GM19328 (cell line): ENCODE data around the gene CHRM5.

Experiments
- ATAC-seq: cut with Tn5 transposase; IDR thresholded peaks from one replicate; pipeline ENCODE4 v1.9.1; 2021; ENCODE audit warnings: mild to moderate bottlenecking, moderate library complexity; ENCODE audit not compliant: unreplicated experiment

The CHRM5 gene, protein sequence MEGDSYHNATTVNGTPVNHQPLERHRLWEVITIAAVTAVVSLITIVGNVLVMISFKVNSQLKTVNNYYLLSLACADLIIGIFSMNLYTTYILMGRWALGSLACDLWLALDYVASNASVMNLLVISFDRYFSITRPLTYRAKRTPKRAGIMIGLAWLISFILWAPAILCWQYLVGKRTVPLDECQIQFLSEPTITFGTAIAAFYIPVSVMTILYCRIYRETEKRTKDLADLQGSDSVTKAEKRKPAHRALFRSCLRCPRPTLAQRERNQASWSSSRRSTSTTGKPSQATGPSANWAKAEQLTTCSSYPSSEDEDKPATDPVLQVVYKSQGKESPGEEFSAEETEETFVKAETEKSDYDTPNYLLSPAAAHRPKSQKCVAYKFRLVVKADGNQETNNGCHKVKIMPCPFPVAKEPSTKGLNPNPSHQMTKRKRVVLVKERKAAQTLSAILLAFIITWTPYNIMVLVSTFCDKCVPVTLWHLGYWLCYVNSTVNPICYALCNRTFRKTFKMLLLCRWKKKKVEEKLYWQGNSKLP

DNA sequence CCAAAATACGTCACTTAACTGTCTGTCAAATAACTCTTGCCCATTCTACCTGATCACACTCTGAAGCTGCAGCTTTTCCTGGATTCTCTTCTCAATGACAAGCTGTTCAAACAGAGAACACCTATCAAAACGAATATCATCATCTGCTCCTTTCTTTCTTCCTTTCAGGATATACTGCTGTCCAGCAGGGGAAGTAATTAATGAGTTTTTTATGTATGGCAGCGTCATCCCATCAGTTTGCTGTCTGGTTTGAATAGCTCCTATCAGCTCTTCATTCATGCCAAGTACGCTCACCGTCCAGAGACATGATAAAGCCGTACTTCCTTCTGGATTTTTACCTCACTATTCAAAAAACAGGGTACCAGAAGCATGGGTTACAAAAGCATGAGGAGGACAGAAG, at the start of gene CHRM5:
CHRM5 (plus strand) TSS at position 274 of the 400 bp plus-strand sequence. CDS start 94,221 bp downstream, outside the sequence.
- no peak for ATAC-seq

DNA sequence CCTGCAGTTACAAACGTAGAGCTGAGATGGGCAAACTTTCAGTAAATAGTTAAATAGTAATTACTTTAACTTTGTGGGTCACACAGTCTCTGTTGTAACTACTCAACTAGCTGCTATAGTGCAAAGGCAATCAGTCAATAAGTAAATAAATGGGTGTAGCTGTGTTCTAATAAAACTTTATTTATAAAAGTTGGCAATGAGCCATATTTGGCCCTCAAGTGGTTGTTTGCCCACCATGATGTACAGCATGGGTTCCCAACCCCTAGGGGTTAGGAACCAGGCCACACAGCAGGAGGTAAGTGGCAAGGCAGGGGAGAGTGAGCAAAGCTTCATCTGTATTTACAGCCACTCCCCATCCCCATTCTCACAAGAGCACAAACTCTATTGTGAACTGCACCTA, 44.9 kb upstream of the CHRM5 start:
- no peak for ATAC-seq

DNA sequence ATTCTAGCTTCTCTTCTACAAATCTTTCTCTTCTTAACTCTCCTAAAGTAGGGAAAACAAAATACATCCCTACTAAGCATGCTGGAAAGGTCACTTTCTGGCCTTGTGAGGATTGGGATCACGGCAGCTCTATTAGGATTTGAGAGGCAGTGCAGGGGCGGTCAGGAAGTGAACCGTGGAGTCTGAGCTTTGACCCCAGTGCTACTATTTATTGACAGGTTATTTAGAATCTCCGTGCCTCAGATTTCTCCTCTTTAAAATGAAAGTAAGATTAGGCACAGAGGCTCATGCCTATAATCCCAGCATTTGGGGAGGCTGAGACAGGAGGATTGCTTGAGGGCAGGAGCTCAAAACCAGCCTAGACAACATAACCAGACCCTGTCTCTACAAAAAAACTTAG, 42.0 kb upstream of the CHRM5 start:
- ATAC-seq: no peak

- no peak for ATAC-seq
Observed at GRCh38 chr15:33932734-33933133, 35.6 kb upstream of the CHRM5 start.

DNA sequence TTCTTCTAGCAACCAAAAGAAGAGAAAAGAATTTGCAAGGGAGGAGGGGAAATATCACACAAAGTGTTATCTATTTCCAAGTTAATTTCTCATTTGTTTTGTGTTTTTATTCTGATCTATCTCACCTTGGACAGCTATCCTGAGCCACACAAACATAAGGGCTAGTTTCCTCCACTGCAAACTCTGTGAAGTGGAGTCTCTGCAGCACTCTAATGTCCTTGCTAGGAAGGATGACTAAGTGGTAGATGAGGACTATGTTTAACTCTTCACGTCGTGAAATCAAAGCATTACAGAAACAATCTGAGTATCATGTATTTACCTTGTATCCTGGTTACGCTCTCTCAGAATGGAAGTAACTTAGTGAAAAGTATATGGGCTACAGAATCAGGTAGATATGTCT, 33.9 kb upstream of the CHRM5 start:
- ATAC-seq: no peak

- ATAC-seq: no peak
Observed at GRCh38 chr15:33934921-33935320, 33.4 kb upstream of the CHRM5 start.

DNA sequence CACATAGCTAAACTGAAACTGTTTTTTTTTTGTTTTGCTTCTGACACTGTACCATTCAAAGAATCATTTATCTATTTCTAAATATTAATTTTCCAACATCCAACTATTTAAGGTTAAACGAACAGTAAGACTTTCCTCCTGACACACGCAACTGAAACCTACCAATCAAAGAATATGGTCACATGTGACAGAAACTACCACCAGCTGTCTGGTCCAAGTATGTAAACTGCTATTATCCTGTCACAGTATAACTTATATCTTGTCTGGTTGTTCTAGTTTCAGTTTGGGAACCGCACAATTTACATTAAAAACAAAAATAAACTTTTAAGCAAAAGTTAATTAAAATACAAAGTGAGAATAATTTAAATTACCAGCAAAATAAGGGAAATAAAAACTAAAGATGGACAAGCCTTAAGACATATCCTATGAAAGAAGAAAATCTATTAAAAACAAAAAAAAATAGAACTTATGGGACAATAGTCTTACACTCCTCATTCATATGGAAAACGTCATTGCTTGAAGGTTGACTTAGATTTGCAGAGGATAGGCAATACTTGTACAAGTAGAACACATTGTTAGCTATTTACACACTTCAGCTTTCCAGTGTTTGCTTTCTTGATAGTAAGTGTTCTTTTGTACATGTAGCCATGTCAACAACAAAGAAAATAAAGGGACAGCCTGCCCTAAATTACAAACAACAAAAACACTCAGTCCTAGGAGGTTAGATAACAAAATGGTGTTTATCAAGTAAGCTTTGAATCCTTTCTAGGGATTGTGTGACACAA, 26.8 kb upstream of the CHRM5 start:
- ATAC-seq: no peak

- no peak for ATAC-seq
Observed at GRCh38 chr15:33946152-33946551, 22.1 kb upstream of the CHRM5 start.

DNA sequence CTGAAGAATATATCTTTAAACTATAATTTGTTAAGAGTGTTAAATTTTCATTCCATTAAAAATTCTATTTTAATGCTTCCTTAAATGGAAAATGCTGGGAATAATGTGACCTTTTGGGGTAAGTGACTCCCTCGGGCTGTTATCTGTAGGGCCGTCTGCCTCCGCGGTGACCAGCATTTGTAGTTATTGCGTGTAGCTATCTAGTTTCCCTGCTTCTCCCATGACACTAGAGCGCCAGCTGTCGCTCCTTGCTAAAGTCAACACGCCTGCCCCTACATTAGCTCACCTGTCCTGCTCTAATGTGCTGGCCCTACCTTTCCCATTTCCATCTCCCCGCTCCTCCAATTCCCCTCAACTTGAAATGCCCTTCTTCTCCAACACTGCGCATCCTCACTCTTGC, 12.4 kb upstream of the CHRM5 start:
- no peak for ATAC-seq

- no peak for ATAC-seq
Observed at GRCh38 chr15:33956397-33956796, 11.9 kb upstream of the CHRM5 start.

DNA sequence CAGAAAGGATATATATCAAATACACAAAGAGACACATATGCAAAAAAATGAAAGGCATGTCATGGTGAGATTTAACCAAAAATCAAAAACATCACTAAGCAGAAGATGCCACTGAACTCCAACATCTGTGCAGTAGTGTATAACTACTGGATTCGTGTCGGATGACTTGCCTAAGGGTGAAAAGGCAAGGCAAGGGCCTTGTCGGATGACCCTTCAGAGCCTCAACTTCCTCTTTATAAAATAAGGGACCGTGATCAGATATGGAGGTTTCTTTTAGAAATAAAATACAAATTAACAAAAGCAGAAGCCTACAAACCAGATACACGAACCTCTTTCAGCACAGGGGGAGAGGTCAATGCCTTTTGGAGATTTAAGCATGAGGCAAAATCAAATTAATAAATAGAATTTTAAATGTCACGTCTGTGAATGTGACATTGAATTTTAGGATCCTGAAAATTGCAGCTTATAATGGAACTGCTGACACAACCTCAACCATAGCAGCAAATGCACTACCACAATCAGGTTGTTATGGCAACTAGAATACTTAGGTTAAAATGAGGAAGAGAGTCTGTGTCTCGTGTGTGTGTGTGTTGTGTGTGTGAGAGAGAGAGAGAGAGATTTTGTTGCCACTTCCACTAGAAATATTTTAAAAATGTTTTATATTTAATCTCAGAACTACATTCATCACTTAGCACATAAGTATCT, 8.3 kb upstream of the CHRM5 start:
- ATAC-seq: no peak

- ATAC-seq: no peak
Observed at GRCh38 chr15:33960549-33960935, 7.8 kb upstream of the CHRM5 start.

DNA sequence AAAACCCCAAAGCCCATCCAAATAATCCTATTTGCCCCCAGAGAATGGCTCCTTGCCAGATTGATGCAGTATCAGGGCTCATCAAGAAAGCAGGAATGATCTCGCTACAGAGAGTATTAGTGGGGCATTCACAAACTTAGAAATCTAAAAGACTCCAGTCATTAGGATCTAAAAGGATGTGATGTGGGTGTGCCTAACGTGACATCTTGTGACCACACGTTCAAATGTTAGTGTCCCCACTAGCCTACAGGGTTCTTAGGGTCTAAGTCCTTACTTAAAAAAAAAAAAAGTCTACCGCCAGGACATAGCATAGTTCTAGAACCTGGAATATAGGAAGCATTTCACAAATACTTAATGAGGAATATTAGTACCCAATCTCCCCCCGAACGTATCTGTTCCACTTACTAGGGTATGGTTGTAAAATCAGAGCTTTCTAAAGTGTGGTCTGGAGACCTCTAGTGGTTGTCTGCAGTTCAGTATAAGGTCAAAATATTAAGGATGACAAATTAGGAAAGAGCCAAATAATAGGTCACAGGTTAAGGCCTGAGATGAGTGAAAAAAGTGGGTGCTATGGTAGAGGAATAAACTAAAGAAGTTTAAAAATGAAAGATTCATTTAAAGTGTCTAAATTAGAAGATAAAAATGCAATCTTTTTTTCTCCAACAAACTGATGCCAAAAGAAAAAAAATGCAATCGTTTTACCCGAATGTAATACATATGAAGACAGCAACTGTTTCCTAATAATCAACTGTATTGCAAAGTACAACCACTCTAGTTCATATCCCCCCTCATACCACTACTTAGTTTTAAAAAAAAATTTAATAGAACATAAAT, 4.2 kb upstream of the CHRM5 start:
- no peak for ATAC-seq

DNA sequence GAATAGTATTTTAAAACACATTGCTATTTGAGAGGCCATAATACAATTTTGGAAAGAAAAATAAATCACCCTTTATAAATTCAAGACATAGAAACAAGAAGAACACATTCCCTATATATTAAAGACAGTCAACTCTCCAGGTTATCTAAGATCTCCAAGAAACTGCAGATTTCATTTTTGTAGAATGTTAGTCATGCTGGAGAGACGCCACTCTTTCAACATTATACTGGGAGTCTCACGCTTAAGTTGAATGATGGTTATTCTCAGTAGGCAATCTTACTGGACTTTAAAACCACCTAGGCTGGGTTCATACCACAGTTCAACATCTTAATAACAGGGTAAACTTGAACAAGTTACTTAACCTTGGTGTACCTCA, 3.6 kb upstream of the CHRM5 start:
- ATAC-seq: no peak

DNA sequence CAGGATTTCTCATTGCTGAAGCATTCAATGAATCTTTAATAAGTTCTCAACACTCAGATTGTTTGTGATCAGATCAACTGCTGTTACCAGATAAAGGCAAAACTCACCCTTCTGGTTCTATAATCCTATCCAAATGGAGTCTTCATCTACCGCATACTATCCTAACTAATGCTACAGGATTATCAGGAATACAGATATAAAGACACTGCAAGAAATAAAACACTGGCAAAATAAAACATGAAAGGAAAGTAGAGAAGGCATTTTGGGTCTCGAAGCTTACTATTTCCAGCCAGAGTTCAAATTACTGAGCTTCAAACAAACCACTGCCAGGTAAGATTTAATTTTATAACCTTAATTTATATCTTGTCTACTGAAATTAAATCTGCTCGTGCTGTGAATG, 524 bp downstream of the CHRM5 start:
- ATAC-seq: no peak

DNA sequence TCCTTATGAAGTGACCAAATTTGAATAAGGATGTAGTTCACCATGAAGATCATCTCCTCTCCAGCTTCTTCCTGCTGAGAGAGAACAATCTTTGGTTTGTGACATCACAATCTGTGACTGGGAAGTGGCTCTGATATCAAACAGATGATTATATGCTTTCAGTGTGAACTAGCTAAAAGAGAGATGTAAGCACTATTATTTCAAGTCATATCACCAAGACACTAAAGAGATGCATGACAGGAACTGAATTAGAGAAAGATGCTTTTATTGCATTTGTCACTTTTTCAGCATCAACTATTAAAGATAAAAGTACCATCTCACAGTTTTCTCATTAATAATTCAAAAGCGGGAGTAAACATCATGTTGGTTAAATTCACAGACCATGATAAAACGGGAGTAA, 3.5 kb downstream of the CHRM5 start:
- ATAC-seq: no peak

GRCh38 chr15:33975022-33975565, 6.8 kb downstream of the CHRM5 start:
- ATAC-seq: no peak

- no peak for ATAC-seq
Observed at GRCh38 chr15:33980159-33980558, 11.9 kb downstream of the CHRM5 start.

DNA sequence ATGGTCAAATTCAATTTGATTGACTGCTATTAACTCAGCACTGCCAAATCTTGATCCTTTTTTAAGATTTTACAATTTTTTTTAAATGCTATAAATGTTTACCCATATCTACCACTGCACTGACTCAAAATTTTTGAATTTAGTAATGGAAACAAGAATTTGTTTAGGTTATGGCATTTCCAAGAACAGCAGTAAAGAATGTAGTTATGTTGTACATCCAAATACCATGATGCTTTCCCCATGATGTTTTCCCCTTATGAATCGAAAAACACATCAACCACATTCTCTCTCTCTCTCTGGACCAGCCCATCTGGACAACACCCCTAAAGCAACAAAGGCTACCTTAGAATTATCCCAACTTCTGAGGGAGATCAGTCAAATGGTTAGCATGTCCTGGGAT, 14.2 kb downstream of the CHRM5 start:
- ATAC-seq: no peak

DNA sequence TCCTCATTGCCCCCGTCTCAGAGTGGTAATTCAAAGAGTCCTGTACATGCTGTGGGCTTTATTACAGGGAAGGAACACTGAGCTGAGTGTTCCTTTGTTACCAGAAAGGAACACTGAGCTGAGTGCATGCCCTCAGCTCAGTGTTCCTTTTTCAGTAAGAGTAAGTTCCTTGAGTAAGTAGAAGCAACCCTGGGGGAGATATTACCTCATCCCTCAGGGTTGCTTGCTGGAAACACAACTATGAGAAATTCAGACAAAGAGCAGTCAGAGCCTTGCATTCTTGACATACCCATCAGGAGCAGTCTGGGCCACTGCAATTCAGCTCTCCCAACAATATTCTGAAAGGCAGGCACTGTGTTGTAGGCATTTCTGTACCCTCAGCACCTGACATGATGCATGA, 17.0 kb downstream of the CHRM5 start:
- ATAC-seq: no peak
